ENCODE measurements around the gene LYZL4. TPM values are rescaled to one million over a fixed set of nuclear protein-coding genes. Genes with fewer than 3 reads are reported as not detected.

LYZL4 gene
- total RNA-seq, 1 donor from 2014 or later = not detected

GRCh38 chr3:42439261-42440115, 29.1 kb upstream of the LYZL4 start:
- Histone ChIP-seq H3K27ac (no peak overlapping the region), H3K4me1 (no peaks in the 10 kb centered on the region), H3K9me3 (no peaks in the 10 kb centered on the region), H3K4me3 (no peak overlapping the region), H3K27me3 (no peaks in the 10 kb centered on the region), H3K36me3 (no peaks in the 10 kb centered on the region)
- no peak for TF ChIP-seq POLR2AphosphoS5 (IDR thresholded peaks at IDR 0.05; ENCODE audit: insufficient read depth in 1 of 2, low read depth in 1 of 2)
- TF ChIP-seq, protein P1, sequence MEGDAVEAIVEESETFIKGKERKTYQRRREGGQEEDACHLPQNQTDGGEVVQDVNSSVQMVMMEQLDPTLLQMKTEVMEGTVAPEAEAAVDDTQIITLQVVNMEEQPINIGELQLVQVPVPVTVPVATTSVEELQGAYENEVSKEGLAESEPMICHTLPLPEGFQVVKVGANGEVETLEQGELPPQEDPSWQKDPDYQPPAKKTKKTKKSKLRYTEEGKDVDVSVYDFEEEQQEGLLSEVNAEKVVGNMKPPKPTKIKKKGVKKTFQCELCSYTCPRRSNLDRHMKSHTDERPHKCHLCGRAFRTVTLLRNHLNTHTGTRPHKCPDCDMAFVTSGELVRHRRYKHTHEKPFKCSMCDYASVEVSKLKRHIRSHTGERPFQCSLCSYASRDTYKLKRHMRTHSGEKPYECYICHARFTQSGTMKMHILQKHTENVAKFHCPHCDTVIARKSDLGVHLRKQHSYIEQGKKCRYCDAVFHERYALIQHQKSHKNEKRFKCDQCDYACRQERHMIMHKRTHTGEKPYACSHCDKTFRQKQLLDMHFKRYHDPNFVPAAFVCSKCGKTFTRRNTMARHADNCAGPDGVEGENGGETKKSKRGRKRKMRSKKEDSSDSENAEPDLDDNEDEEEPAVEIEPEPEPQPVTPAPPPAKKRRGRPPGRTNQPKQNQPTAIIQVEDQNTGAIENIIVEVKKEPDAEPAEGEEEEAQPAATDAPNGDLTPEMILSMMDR (IDR thresholded peaks at IDR 0.05) = no peak
- DNase-seq (ENCODE audit: extremely low spot score in 2 of 2) = no peak
- intact Hi-C loops (cut with DNase I) = no loop called here

- no peaks in the 10 kb centered on the region for H3K9me3 ChIP-seq
- H3K27me3 ChIP-seq = no peaks in the 10 kb centered on the region
- H3K36me3 ChIP-seq = no peaks in the 10 kb centered on the region
- no peak overlapping the region for H3K27ac ChIP-seq
- intact Hi-C loops (cut with DNase I) = no loop called here
- H3K4me3 ChIP-seq = no peak overlapping the region
- H3K4me1 ChIP-seq = no peaks in the 10 kb centered on the region
- no peak for DNase-seq (ENCODE audit: extremely low spot score in 2 of 2)
- TF ChIP-seq, protein P1 (IDR thresholded peaks at IDR 0.05) = no peak
- no peak for TF ChIP-seq POLR2AphosphoS5 (IDR thresholded peaks at IDR 0.05; ENCODE audit: insufficient read depth in 1 of 2, low read depth in 1 of 2)
- no peak for TF ChIP-seq POLR2A (IDR thresholded peaks at IDR 0.05)
These were observed 28.3 kb upstream of the LYZL4 start for GRCh38 chr3:42438758-42439157.

DNA sequence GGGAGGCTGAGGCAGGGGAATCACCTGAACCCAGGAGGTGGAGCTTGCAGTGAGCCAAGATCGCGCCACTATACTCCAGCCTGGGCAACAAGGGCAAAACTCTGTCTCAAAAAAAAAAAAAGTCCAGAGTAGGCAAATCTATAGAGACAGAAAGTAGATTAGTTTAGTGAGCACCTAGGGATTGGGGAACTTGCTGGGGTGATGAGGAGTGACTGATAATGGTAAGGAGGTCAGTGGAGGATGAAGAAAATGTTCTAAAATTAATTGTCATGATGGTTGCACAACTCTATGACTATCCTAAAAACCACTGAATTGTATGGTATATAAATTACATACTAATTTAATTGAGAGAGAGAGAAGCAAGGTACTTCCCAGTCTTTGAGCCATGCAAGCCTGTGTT, 27.8 kb upstream of the LYZL4 start:
- TF ChIP-seq POLR2AphosphoS5 (IDR thresholded peaks at IDR 0.05; ENCODE audit: insufficient read depth in 1 of 2, low read depth in 1 of 2) = no peak
- TF ChIP-seq, protein P1 (IDR thresholded peaks at IDR 0.05) = no peak
- TF ChIP-seq POLR2A (IDR thresholded peaks at IDR 0.05) = no peak
- H3K9me3 ChIP-seq = no peaks in the 10 kb centered on the region
- H3K4me3 ChIP-seq = no peak overlapping the region
- no peaks in the 10 kb centered on the region for H3K4me1 ChIP-seq
- DNase-seq (ENCODE audit: extremely low spot score in 2 of 2) = no peak
- intact Hi-C loops (cut with DNase I) = no loop called here
- H3K27ac ChIP-seq = no peak overlapping the region
- H3K36me3 ChIP-seq = no peaks in the 10 kb centered on the region
- no peaks in the 10 kb centered on the region for H3K27me3 ChIP-seq

DNA sequence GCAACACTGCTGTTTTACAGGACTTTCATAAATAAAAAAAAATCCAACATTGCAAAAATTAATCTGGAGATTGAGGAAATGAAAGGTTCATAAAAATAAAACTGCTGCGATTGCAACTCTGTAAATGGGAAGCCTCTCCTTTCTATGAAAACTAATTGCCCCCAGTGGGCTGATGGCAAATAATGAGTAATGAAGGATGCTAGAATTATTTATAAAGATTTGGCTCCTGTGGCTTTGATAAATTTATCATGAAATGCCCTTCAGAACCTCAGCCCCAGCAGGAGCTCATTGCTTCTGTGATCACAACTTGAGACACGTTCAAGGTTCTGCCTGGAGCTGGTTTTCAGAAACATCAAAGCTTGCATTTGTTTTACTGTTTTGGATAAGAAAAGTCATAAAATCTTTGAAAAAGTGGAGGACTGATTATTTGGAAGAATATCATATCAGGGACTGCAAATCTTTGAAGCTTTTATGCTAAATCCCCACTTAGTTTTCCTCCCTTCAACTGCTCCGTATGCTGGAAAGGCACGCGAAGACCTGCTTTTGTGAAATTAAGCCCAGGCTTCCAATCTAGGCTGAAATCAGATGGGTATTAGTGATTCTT, 24.5 kb upstream of the LYZL4 start:
- Histone ChIP-seq H3K27ac (no peak overlapping the region), H3K9me3 (no peaks in the 10 kb centered on the region), H3K27me3 (no peaks in the 10 kb centered on the region), H3K4me3 (no peak overlapping the region), H3K36me3 (no peaks in the 10 kb centered on the region), H3K4me1 (no peaks in the 10 kb centered on the region)
- TF ChIP-seq POLR2AphosphoS5 (IDR thresholded peaks at IDR 0.05; ENCODE audit: insufficient read depth in 1 of 2, low read depth in 1 of 2) = no peak
- DNase-seq (ENCODE audit: extremely low spot score in 2 of 2) = no peak
- intact Hi-C loops (cut with DNase I) = no loop called here

GRCh38 chr3:42432485-42432884, 22.1 kb upstream of the LYZL4 start:
- Histone ChIP-seq H3K4me1 (no peaks in the 10 kb centered on the region), H3K36me3 (no peaks in the 10 kb centered on the region), H3K27me3 (no peaks in the 10 kb centered on the region), H3K27ac (no peak overlapping the region), H3K9me3 (no peaks in the 10 kb centered on the region), H3K4me3 (no peak overlapping the region)
- intact Hi-C loops (cut with DNase I) = no loop called here
- TF ChIP-seq POLR2A (IDR thresholded peaks at IDR 0.05) (no peak), POLR2AphosphoS5 (IDR thresholded peaks at IDR 0.05; ENCODE audit: insufficient read depth in 1 of 2, low read depth in 1 of 2) (no peak)
- TF ChIP-seq, protein P1 (IDR thresholded peaks at IDR 0.05) = no peak
- no peak for DNase-seq (ENCODE audit: extremely low spot score in 2 of 2)

Measured in vagina (tissue), 2 donors.